GM18858 (cell line): Measurements from ENCODE around the gene SUPT20HL2.
"Not testable (repeated sequence)": the region's sequence is repeated elsewhere in the genome, so short reads cannot be mapped to it uniquely, and the experiment has no call there.

Experiments used
- ATAC-seq: cut with Tn5 transposase; IDR thresholded peaks from one replicate; pipeline ENCODE4 v1.9.1; 2021; ENCODE audit not compliant: unreplicated experiment

The SUPT20HL2 gene

DNA sequence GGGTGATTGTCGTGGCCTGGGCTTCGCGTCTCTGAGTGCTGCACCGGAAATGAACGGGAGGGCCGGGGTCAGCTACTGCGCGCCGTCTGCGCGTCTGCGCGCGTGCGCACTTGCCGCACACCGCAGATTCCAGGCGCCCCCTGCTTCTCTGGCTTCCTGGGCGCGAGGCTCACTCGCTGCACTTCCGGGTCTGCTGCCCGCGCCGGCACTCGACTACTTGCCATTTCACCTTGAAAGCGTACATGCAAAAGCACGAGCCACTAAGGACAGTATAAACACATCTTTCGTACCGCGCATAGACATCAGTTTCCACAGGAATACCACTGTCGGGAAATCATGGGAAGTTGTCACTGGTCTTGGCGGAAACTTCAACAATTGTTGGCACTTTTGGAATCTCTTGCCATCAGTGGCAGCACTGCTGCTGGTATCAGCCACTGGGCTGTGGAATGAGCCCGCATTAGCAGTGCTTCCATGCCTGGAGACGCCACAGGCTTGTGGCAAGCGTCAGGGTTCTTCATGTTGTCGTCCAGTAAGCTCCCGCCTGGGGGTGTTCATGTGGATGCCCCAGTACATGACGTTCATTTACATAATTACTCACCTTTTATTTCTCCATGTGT is at the start of gene SUPT20HL2:
Gene SUPT20HL2 (minus strand): TSS at position 51 of the 617 bp plus-strand sequence. CDS start 754 bp downstream, outside the sequence.
- ATAC-seq, result no peak

DNA sequence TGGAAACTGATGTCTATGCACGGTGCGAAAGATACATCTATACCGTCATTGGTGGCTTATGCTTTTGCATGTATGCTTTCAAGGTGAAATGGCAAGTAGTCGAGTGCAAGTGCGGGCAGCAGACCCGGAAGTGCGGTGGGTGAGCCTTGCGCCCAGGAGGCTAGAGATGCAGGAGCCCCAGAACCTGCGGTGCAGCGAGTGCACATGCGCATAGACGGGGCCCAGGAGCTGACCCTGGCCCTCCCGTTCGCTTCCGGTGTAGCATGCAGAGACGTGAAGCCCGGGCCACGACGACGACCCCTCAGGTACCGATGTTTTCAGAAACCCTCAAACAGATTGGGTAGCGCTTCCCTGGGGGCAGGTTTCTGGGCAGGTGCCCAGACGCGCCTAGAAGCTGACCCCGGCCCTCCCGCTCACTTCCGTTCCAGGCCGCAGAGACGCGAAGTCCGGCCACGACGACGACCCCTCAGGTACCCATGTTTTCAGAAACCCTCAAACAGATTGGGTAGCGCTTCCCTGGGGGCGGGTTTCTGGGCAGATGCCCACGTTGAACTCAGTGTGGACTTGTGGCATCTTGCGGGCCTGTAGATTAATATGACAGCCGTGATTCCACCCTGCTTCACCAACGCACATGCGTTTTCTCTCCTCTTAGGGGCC is 48.3 kb upstream of the SUPT20HL2 start:
- not testable (repeated sequence) for ATAC-seq

DNA sequence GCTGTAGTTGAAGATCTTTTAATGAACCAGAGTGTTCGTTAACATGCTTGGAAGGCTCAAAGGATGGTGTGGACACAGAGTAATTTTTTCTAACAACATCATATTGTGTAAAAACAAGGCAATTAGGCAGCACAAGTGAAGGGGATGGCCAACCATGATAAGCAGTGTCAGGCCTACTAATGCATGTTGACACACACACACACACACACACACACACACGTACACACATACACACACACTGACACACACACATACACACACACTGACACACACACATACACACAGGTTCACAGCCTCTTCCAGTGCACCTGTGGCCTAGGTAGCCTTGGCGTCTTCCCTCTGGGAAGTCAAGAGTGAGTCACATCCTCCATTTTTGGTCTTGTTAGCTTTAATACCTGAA is 46.4 kb upstream of the SUPT20HL2 start, which contains the start of gene SUPT20HL1:
Gene SUPT20HL1 (plus strand): TSS at position 368 of the 400 bp plus-strand sequence. CDS start 2,122 bp downstream, outside the sequence.
- no peak for ATAC-seq

DNA sequence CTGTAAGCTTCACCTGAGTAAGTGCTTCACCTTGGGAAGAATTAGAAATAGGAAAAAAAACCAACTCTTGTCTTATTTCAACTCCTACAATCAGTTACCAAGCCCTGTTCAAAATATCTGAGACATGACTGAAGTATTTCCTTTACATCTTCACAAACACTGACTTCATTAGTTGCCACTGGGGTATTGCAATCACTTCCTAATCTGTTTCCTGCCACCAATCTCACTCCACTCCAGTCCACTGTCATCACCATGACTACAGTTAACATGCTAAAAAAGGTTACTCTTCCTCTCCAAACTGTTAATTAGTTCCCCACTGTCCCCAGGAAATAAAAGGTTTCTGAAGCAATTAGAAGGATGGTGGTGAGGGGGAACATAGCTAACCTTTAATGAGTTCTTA is 43.2 kb upstream of the SUPT20HL2 start:
- ATAC-seq, result no peak

DNA sequence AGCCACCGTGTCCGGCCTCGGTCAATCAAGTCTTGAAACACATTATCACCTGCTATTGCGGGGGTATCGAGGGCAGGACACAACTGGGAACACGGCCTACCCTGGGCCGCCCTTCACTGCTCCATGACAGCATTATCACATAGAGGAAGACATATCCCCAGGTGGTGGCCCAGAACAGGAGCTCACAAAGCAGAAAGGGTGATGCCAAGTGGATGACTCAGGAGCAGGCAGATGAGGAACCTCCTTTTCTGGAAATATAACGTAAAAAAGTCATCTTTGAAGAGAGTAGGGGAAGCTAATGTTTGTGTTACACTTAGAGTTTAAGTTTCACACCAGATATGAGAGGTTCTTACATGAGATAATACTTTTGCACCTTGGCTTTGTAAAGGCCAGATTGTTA is 41.2 kb upstream of the SUPT20HL2 start:
- ATAC-seq, result no peak

DNA sequence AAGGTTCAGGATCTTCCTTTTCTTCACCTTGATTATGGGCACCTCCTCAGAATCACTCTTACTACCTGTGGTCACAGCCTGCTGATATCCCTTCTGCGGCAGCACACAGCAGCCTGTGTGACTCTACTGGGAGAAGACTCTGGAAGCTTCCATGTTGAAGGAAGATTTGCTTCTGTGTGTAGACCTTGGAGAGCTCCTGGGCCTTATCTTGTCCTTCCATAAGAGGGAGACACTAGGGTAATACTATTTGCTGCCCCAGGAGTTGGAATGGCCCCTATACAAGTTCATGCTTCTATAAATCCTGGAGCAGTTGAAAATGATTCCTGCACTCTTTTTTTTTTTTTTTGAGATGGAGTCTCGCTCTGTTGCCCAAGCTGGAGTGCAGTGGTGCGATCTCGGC is 36.3 kb upstream of the SUPT20HL2 start:
- no peak for ATAC-seq

DNA sequence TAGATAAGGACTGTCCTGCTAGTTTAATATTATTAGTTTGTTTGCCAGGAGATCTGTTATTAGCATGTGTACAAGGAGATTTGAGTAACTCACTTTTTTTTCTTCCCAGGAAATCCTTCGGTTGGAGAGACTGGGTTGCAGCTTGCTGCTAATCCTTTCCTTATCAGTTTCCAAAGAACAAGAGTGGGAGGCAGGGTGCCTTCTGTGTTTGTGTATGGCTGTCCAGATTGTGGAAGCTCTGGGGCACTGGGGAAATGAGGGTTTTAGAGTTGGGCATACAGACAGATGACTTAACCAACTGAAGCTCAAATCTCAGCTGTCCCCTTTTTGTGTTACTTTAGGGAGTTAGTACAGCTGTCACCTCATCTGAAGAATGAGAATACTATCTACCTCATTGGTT is 34.0 kb upstream of the SUPT20HL2 start:
- no peak for ATAC-seq

DNA sequence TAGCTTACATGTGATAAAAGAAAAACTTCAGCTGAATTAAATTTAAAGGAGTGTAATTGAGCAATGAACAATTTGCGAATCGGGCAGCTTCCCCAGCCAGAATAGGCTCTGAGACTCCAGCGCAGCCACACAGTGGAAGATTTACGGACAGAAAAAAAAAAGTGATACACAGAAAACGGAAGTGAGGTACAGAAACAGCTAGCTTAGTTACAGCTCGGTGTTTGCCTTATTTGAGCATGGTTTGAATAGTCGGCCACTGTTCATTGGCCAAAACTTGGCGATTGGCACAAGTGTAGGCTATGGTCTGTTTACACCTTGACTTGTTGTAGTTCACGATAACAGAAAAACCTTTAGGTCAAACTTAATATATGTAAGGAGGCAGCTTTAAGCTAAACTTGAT is 29.9 kb upstream of the SUPT20HL2 start:
- ATAC-seq, result peak; percentile 67

DNA sequence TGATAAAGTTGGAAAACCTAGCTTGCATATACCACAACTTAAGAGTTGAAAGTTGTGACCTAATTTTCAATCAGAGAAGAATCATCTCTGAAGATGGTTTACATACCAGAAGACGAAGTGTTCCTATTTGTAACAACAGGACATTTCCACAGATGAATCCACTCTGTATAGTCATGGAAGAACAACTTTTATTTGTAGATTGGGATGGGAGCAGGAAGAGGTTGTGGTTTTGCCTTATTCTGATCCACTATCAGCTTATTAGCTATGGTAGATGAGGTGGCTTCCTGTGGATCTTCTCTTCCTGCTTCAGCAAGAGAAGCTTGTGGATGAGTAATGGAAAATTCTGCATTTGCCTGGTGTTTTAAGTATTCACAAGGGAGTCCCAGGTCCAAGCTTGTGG is 27.9 kb upstream of the SUPT20HL2 start:
- no peak for ATAC-seq

DNA sequence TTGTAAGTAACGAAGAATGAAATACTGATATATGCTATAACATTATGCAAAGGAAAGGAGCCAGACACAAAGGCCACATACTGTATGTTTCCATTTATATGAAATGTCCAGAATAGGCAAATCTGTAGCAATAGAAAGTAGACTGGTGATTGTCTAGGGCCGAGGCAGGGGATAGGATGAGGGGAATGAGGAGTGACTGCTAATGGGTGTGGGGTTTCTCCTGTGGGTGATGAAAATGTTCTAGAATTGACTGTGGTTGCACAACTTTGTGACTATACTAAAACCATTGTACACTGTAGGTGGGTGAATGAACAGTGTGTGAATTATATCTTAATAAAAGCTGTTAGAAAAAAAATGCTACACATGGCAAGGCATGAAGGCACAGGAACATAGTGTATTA is 26.6 kb upstream of the SUPT20HL2 start:
- ATAC-seq, result no peak

DNA sequence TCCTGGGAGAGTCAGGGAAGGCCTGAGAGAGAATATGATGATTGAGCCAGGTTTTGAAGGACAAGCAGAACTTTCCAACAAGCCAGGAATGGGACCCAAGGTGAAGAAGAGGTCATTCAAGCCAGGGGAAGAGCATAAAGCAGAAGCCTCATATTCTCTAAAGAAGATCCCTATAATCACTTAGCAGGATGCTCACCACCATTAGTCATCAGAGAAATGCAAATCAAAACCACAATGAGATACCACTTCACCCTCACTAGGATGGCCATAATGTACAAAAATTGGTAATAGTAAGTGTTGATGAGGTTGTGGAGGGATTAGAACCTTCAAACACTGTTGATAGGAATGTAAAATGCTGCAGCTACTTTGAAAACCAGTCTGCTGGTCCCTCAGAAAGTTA is 26.0 kb upstream of the SUPT20HL2 start:
- no peak for ATAC-seq

DNA sequence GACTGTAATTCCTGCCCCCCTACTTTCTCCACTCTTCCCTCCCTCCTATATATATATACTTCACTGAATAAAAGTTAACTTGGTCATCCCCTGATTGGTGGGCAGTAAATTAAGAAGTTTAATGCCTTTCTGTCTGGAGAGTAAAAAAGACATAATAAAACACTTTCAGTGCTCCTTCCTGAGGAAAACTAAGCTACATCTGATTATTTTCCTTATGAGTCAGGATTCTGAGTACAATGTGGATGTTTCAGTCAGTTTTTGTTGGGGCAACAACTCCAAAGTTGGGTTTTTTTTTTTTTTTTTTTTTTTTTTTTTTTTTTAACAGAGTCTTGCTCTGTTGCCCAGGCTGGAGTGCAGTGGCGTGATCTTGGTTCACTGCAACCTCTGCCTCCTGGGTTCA is 22.0 kb upstream of the SUPT20HL2 start:
- no peak for ATAC-seq

DNA sequence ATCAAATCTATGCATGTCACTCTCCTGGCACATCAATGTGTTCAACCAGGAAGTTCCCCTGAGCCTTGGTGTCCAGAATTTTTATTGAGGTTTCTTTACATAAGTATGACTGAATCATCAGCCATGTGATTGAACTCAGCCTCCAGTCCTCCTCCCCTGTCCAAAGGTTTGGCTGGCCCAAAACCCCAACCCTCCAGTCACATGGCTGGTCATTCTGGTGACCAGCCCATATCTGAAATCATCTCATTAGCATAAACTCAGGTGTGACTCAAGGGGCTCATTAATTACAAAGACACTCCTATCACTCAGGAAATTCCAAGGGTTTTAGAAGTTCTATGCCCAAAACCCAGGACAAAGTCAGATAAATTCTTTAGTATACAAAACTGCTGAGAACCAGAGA is 20.6 kb upstream of the SUPT20HL2 start:
- ATAC-seq, result no peak

DNA sequence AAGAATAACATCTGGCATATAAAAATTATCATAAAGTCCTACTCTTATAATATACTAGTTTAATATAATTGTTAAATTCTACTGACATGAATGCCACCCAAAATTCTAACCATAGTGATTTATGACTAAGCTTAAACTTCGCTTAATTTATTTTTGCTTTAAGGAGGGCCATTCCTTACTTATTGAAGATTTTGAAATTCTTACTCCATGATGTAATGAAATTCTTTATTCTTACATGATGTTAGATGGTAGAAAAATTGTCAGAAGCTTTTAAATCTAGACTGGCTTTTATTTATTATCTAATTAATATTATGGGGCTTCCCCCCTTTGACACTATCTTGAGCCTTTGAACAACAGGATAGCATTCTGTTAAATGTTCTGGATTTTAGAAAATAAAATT is 19.5 kb upstream of the SUPT20HL2 start:
- no peak for ATAC-seq

DNA sequence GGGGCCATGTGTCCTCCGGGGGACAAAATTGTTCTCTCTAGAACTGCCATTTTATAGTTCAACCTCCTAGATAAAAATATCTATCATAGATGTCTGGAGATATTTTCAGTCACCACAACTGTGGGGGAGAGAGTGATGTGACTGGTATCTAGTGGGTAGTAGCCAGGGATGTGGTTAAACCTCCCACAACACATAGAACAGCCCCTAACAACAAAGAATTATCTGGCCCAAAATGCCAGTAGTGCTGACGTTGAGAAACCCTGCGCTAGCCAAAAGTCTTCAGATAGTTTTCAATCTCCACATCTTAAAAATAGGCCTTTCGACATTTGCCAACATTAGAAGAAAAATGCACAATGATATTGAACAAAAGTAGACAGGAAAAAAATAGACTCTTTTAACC is 19.0 kb upstream of the SUPT20HL2 start:
- no peak for ATAC-seq

DNA sequence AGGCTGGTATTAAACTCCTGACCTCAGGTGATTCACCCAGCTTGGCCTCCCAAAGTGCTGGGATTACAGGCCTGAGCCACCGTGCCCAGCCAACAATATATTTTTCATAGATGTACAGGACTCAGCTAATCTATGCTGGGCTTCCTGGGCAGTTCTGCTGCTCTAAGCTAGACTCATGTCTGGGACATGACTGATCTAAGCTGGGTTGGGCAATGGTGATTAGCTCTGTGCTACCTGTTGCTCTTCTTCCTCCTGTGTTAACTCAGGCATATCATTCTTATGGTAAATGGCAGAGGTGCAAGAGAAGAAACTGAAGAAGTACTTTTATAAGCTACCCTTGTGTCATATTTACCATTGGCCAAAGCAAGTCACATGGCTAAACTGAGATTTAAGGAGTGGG is 11.4 kb upstream of the SUPT20HL2 start:
- no peak for ATAC-seq

DNA sequence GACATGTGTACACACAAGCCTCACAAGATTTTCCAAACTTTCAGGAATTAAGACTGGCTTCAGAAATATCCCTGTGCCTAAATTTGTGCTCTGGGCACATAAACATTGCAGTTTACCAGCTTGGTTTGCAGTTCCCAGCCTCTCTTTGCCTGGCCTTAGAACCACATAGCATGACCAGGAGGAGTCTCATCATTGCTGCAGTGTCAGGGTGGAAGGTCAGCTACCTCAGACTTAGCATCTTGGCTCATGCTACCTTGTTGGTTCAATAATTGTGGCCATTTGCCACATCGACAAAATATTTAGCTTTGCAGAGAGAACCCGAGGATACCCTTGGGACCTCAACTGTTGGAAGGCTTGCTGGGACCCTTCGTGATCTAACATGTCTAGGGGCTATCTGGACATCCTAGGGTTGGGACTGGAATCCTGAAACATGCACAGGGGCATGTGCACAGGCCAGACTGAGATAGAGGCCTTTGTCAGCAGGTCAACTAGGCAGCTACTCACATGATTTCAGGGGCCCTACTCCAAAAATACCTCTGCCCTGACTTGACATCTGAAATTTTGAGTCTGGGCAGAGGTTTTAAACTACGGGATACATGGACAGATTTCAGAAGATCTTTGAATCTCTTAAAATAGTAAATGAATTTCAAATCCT is 8.0 kb upstream of the SUPT20HL2 start:
- no peak for ATAC-seq

DNA sequence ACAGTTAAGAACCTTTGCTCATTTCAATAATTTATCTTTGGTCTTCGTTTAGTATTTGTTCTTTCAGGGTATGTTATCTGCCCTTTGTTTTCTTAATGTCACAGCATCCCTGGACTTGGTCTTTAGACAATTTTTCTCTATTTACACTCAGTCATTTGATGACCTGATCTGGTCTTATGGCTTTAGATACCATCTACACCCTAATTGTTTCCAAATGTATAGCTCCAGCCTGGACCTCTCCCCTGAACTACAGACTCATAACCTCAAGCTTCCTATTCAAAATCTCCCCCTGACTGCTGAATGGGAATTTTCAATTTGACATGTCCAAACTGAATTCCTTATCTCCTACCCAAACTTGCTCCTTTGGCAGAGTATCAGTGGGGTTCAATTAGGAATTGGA is 3.7 kb upstream of the SUPT20HL2 start:
- no peak for ATAC-seq

DNA sequence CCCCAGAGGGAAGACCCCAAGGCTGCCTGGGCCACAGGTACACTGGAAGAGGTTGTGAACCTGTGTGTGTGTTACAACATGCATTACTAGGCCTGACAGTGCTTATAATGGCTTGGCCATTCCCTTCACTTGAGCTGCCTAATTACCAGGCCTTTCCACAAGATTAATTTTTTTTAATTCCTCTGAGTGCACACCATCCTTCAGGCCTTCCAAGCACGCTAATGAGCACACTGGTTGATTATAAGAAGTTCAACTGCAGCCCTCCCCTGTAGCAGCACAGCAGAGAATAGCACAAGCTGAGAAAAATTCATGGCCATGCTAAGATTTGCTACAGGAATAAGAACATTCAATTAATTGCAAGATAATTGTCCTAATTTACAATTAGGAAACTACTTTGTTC is 2.2 kb upstream of the SUPT20HL2 start:
- ATAC-seq, result no peak

DNA sequence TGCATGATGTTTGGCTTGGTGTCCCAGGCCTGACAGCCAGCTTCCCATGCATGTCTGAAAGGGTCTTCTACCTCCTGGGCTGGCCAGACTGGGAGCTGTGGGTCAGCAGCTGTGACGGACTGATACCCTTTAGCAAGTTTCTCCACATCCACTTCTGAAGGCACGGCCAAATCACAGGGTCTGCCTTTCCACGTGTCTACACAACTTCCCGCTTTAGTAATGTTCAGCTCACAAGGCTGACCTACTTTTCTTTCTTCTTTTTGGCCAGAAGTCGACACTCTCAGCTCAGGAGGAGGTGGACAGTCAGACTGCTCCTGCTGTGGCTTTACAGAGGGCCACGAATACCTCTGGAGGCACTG is 1.6 kb downstream of the SUPT20HL2 start:
- ATAC-seq, result not testable (repeated sequence)

DNA sequence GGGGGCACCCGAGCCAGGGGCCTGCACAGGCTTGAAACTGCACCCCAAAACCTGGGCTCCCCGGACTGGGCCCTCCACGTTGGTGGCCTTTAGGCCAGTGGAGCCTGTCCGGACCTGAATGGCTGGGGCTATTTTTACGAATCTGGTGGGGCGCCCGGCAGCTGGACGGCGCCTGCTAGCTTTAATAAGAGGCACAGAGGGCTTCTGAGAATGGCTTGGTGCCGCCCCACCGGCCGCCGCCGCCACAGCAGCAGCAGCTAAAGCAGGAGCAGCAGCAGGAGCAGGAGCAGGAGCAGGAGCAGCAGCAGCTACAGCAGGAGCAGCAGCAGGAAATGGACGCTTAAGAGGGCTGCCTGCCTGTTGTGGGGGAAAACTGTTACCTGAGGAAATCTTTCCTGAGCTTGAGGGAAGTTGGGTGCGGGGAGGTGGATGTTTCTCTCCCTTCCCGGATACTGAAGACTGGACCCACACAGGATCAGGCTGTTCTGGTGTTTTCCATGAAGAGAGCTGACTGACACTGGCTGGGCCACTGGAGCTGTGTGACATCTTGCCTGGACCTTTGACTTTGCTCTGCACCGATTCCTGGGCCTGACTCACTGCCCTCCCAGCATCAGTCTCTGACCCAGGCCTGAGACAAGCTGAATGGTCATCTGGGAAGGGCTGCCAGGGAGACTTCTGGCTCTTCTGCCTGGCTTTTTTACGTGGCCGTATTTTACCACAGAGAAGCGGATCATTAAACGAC is 2.2 kb downstream of the SUPT20HL2 start:
- not testable (repeated sequence) for ATAC-seq

DNA sequence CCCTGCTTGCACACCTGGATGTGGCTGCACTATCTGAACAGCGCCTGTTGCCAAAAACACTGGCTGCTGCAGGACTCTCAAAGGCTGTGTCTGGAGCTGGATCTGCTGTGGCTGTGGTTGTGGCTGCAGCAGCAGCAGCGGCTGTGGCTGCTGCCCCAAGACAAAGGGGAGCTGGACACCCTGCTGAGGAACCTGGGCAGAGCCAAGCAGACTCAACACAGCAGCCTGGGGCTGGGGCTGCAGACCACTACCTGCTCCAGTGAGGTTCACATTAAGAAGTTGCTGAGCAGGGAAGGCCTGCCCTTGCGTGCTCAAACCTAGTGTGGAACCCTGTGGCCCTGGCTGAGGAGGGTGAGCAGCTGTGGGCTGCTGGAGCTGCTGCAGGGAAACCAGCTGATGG is 3.0 kb downstream of the SUPT20HL2 start:
- not testable (repeated sequence) for ATAC-seq
